ENCODE results near the gene UVRAG.

GRCh38 chr11:76071090-76071489, 256.1 kb downstream of the UVRAG start:
- TF ChIP-seq CTCF (conservative IDR thresholded peaks at IDR 0.05; ENCODE audit: low read depth, low read length) (no peak), RCOR1 (IDR thresholded peaks at IDR 0.05; ENCODE audit: insufficient replicate concordance, low read length) (no peak), RAD21 (IDR thresholded peaks at IDR 0.05; ENCODE audit: low read length) (no peak), POLR2A (IDR thresholded peaks at IDR 0.05; ENCODE audit: low read depth, low read length) (no peak), RFX5 (IDR thresholded peaks at IDR 0.05; ENCODE audit: low read depth, low read length) (no peak), MXI1 (IDR thresholded peaks at IDR 0.05; ENCODE audit: borderline replicate concordance, low read depth, low read length) (no peak), MAFK (IDR thresholded peaks at IDR 0.05; ENCODE audit: low read depth, low read length) (no peak)

Measured in IMR-90 (cell line).